Measurements from ENCODE around the gene RNU1-2.
"Not testable (repeated sequence)": the region's sequence is repeated elsewhere in the genome, so short reads cannot be mapped to it uniquely, and the experiment has no call there.

GRCh38 chr1:16881742-16882141 is 14.0 kb upstream of the RNU1-2 start:
- TF ChIP-seq CTCF, POLR2A, EP300 (IDR thresholded peaks at IDR 0.05): not testable (repeated sequence)

Data from gastroesophageal sphincter (tissue), 3 donors.